CD4-positive, alpha-beta T cell treated with Interleukin-15 for 4 hours (primary cell): ENCODE data around the gene DEPDC1B.
A peak's percentile ranks its signal among the peaks of the same experiment; 100 is the strongest.
"Not testable (repeated sequence)": the region's sequence is repeated elsewhere in the genome, so short reads cannot be mapped to it uniquely, and the experiment has no call there.

Experiments used
- DNase-seq: peaks from one replicate; pipeline ENCODE4 v3.0.0-alpha.2; 2020; ENCODE audit warnings: low spot score

Gene DEPDC1B

GRCh38 chr5:60698336-60698735 lies 1.6 kb downstream of the DEPDC1B start:
- DNase-seq = no peak

GRCh38 chr5:60690326-60690725 lies 9.6 kb downstream of the DEPDC1B start:
- DNase-seq = no peak

- no peak for DNase-seq
Measured at GRCh38 chr5:60688980-60689379, 11.0 kb downstream of the DEPDC1B start.

GRCh38 chr5:60687927-60688720 lies 11.8 kb downstream of the DEPDC1B start:
- DNase-seq = peak; percentile 19

GRCh38 chr5:60686157-60686556 lies 13.8 kb downstream of the DEPDC1B start:
- DNase-seq = no peak

- DNase-seq = no peak
Measured at GRCh38 chr5:60685700-60686099, 14.3 kb downstream of the DEPDC1B start.

- no peak for DNase-seq
Measured at GRCh38 chr5:60685028-60685427, 14.9 kb downstream of the DEPDC1B start.

- not testable (repeated sequence) for DNase-seq
Measured at GRCh38 chr5:60682007-60682406, 18.0 kb downstream of the DEPDC1B start.

- no peak for DNase-seq
Measured at GRCh38 chr5:60679816-60680215, 20.1 kb downstream of the DEPDC1B start.

GRCh38 chr5:60677850-60678664 lies 21.9 kb downstream of the DEPDC1B start:
- peak; percentile 42 for DNase-seq

GRCh38 chr5:60675286-60675685 lies 24.7 kb downstream of the DEPDC1B start:
- no peak for DNase-seq

GRCh38 chr5:60674251-60675069 lies 25.5 kb downstream of the DEPDC1B start:
- DNase-seq = no peak

- no peak for DNase-seq
Measured at GRCh38 chr5:60673334-60673733, 26.6 kb downstream of the DEPDC1B start.

GRCh38 chr5:60672693-60673264 lies 27.2 kb downstream of the DEPDC1B start:
- no peak for DNase-seq

- DNase-seq = no peak
Measured at GRCh38 chr5:60671899-60672692, 27.9 kb downstream of the DEPDC1B start.

- no peak for DNase-seq
Measured at GRCh38 chr5:60670749-60671148, 29.2 kb downstream of the DEPDC1B start.

- DNase-seq = peak; percentile 35
Measured at GRCh38 chr5:60668686-60669304, 31.2 kb downstream of the DEPDC1B start.

- DNase-seq = no peak
Measured at GRCh38 chr5:60651872-60652620, 47.9 kb downstream of the DEPDC1B start.

- peak; percentile 10 for DNase-seq
Measured at GRCh38 chr5:60649288-60649917, 50.6 kb downstream of the DEPDC1B start.
